IMR-90 (cell line): ENCODE measurements around the gene KBTBD4. TPM values are rescaled to one million over a fixed set of nuclear protein-coding genes. Genes with fewer than 3 reads are reported as not detected.
A peak's percentile ranks its signal among the peaks of the same experiment; 100 is the strongest.

Experiments
- ATAC-seq: fragments of 200-7000 bp; cut with Tn5 transposase; 2 replicates; pipeline ENCODE4 v1.9.1; 2020; ENCODE audit warnings: low read depth, mild to moderate bottlenecking, moderate library complexity
- BruUV-seq: library from RNA; stranded (reverse); fragments of 400-500 nt; replicated peaks from 2 replicates; lab custom pipeline; 2021; lab: Mats Ljungman, UMichigan
- CTCF ChIA-PET: fragments of 300-600 bp; formaldehyde crosslinking; extraction: SDS; loops from one replicate; lab custom pipeline; 2021; ENCODE audit warnings: antibody characterized with exemption; lab: Yijun Ruan, JAX
- POLR2A ChIA-PET: fragments of 300-600 bp; sonication (Branson Sonifier 250); formaldehyde crosslinking; loops from one replicate; lab custom pipeline; 2022; ENCODE audit warnings: antibody characterized with exemption; ENCODE audit not compliant: unreplicated experiment; lab: Charles Lee
- DNase-seq: peaks from one replicate; pipeline ENCODE4 v3.0.0; 2013
- H2AFZ ChIP-seq: replicated peaks from 2 replicates; pipeline ENCODE3; 2013; ENCODE audit warnings: low read length, mild to moderate bottlenecking; ENCODE audit not compliant: poor library complexity
- H2AK5ac ChIP-seq: 2 replicates; pipeline ENCODE4 v1.6.1; 2013; ENCODE audit warnings: low read depth, low read length, inconsistent platforms
- H2AK9ac ChIP-seq: replicated peaks from 2 replicates; pipeline ENCODE3; 2013; ENCODE audit warnings: mild to moderate bottlenecking, low read depth, low read length, moderate library complexity; ENCODE audit not compliant: poor library complexity
- H2BK120ac ChIP-seq: 2 replicates; pipeline ENCODE4 v1.6.1; 2013; ENCODE audit warnings: low read depth, low read length, inconsistent platforms
- H2BK15ac ChIP-seq: 3 replicates; pipeline ENCODE4 v1.6.1; 2013; ENCODE audit warnings: low read depth, low read length, inconsistent platforms
- H2BK20ac ChIP-seq: 2 replicates; pipeline ENCODE4 v1.6.1; 2013; ENCODE audit warnings: low read depth, mild to moderate bottlenecking, inconsistent platforms, low read length, moderate library complexity
- H2BK5ac ChIP-seq: 2 replicates; pipeline ENCODE4 v1.6.1; 2013; ENCODE audit warnings: mild to moderate bottlenecking, low read depth, low read length, inconsistent platforms; ENCODE audit not compliant: poor library complexity, severe bottlenecking
- H3K14ac ChIP-seq: replicated peaks from 2 replicates; pipeline ENCODE4 v1.6.1; 2013; ENCODE audit warnings: low read depth, low read length, inconsistent platforms
- H3K18ac ChIP-seq: 2 replicates; pipeline ENCODE4 v1.6.1; 2013; ENCODE audit warnings: low read depth, low read length, control low read depth
- H3K23ac ChIP-seq: 2 replicates; pipeline ENCODE4 v1.6.1; 2013; ENCODE audit warnings: low read depth, low read length, inconsistent platforms
- H3K27ac ChIP-seq: 2 replicates; pipeline ENCODE4 v1.5.1; 2013; ENCODE audit warnings: mild to moderate bottlenecking, control low read depth, low read length; ENCODE audit not compliant: insufficient read depth
- H3K27me3 ChIP-seq: 2 replicates; pipeline ENCODE4 v1.6.1; 2013; ENCODE audit warnings: low read length; ENCODE audit not compliant: control insufficient read depth, insufficient read depth
- H3K36me3 ChIP-seq: 2 replicates; pipeline ENCODE4 v1.6.1; 2013; ENCODE audit warnings: low read length, mixed read lengths; ENCODE audit not compliant: control insufficient read depth, insufficient read depth
- H3K4ac ChIP-seq: 2 replicates; pipeline ENCODE4 v1.6.1; 2013; ENCODE audit warnings: low read depth, low read length, inconsistent platforms
- H3K4me1 ChIP-seq: 2 replicates; pipeline ENCODE4 v1.6.1; 2013; ENCODE audit warnings: low read length, mixed read lengths; ENCODE audit not compliant: control insufficient read depth, insufficient read depth
- H3K4me2 ChIP-seq: 2 replicates; pipeline ENCODE4 v1.6.1; 2013; ENCODE audit warnings: low read depth, mild to moderate bottlenecking, control low read depth, low read length, moderate library complexity
- H3K4me3 ChIP-seq: 2 replicates; pipeline ENCODE4 v1.5.1; 2013; ENCODE audit warnings: low read depth, mild to moderate bottlenecking, control low read depth, low read length, moderate library complexity; ENCODE audit not compliant: insufficient read depth
- H3K56ac ChIP-seq: 2 replicates; pipeline ENCODE4 v1.6.1; 2013; ENCODE audit warnings: low read length, inconsistent platforms; ENCODE audit not compliant: insufficient read depth; ENCODE audit errors: extremely low read depth
- H3K79me1 ChIP-seq, 2 experiments: 2 replicates each; pipeline ENCODE4 v1.6.1; 2013; ENCODE audit warnings: low read length in 2 of 2, inconsistent platforms in 1 of 2, low read depth in 1 of 2
- H3K9ac ChIP-seq: 2 replicates; pipeline ENCODE4 v1.6.1; 2013; ENCODE audit warnings: low read depth, low read length, control low read depth
- H3K9me1 ChIP-seq: 2 replicates; pipeline ENCODE4 v1.6.1; 2013; ENCODE audit warnings: low read length, inconsistent platforms; ENCODE audit not compliant: insufficient read depth
- H3K9me3 ChIP-seq: 2 replicates; pipeline ENCODE4 v1.6.1; 2013; ENCODE audit warnings: low read length; ENCODE audit not compliant: control insufficient read depth, insufficient read depth
- H4K20me1 ChIP-seq: 2 replicates; pipeline ENCODE4 v1.6.1; 2013; ENCODE audit warnings: low read length, inconsistent platforms; ENCODE audit not compliant: insufficient read depth
- H4K5ac ChIP-seq: 2 replicates; pipeline ENCODE4 v1.6.1; 2013; ENCODE audit warnings: mild to moderate bottlenecking, low read depth, low read length, control low read depth
- H4K8ac ChIP-seq, 2 experiments: 2 replicates each; pipeline ENCODE4 v1.6.1; 2013; ENCODE audit warnings: low read depth in 2 of 2, low read length in 2 of 2, control low read depth in 1 of 2, inconsistent platforms in 1 of 2
- H4K91ac ChIP-seq: 2 replicates; pipeline ENCODE4 v1.6.1; 2013; ENCODE audit warnings: low read depth, low read length, inconsistent platforms; ENCODE audit not compliant: insufficient read depth
- CHD1 ChIP-seq: IDR thresholded peaks from 2 replicates; pipeline ENCODE4 v1.6.1; 2012; ENCODE audit warnings: low read depth, low read length, improper control_type of control experiment
- CTCF ChIP-seq: conservative IDR thresholded peaks from 2 replicates; pipeline ENCODE4 v1.5.1; 2012; ENCODE audit warnings: mild to moderate bottlenecking, low read depth, low read length, improper control_type of control experiment
- FOS ChIP-seq: fragments of 150-350 bp; IDR thresholded peaks from 2 replicates; pipeline ENCODE4 v1.6.1; 2016; ENCODE audit warnings: low read depth, low read length
- MAFK ChIP-seq: IDR thresholded peaks from 2 replicates; pipeline ENCODE4 v1.6.1; 2012; ENCODE audit warnings: low read depth, low read length, improper control_type of control experiment
- MAZ ChIP-seq: IDR thresholded peaks from 2 replicates; pipeline ENCODE4 v1.6.1; 2012; ENCODE audit warnings: low read depth, mild to moderate bottlenecking, low read length, improper control_type of control experiment, moderate library complexity, borderline replicate concordance
- MXI1 ChIP-seq: IDR thresholded peaks from 2 replicates; pipeline ENCODE4 v1.6.1; 2012; ENCODE audit warnings: low read depth, mild to moderate bottlenecking, low read length, moderate library complexity, borderline replicate concordance
- POLR2A ChIP-seq: IDR thresholded peaks from 2 replicates; pipeline ENCODE4 v1.6.1; 2012; ENCODE audit warnings: mild to moderate bottlenecking, low read depth, low read length
- RFX5 ChIP-seq: IDR thresholded peaks from 2 replicates; pipeline ENCODE4 v1.8.0; 2012; ENCODE audit warnings: low read depth, mild to moderate bottlenecking, low read length, moderate library complexity
- WGBS, 2 experiments: methylation state at CpG; one replicate each; pipeline versions ENCODE4 v1.1.5 to v1.1.7; 2013; ENCODE audit warnings: missing lambda C conversion rate in 2 of 2; ENCODE audit not compliant: insufficient read length in 1 of 2; ENCODE audit errors: extremely low coverage in 2 of 2; 5-methylcytosine and 5-hydroxymethylcytosine counted together
- dilution Hi-C: fragments of 300-500 bp; cut with HindIII; formaldehyde crosslinking; loops from one replicate; pipeline ENCODE4 v1.14.3; 2018; ENCODE audit warnings: low sequenced_read_pairs; ENCODE audit not compliant: unreplicated experiment
- in situ Hi-C: fragments of 300-500 bp; cut with MboI; formaldehyde crosslinking; loops from 3 replicates; pipeline ENCODE4 v1.14.3; 2019; ENCODE audit warnings: low sequenced_read_pairs, inconsistent platforms, mixed read lengths
- intact Hi-C: fragments of 100-400 bp; cut with micrococcal nuclease; formaldehyde crosslinking; loops from 2 replicates; pipeline ENCODE4 v1.10.0; 2022
- polyA plus RNA-seq, 3 experiments: library from polyadenylated mRNA; depleted of rRNA; stranded (reverse); fragments of >200 nt; gene quantifications; 2 replicates each; pipeline ENCODE4 v1.2.3, GENCODE V29; 2012; ENCODE audit warnings: low replicate concordance in 1 of 3
- total RNA-seq: library from RNA; depleted of rRNA; stranded (reverse); fragments of >200 nt; gene quantifications from 2 replicates; pipeline ENCODE4 v1.2.3, GENCODE V29; 2012
- TF ChIP-seq, protein P1 (sequence below): fragments of 150-350 bp; IDR thresholded peaks from 2 replicates; pipeline ENCODE4 v1.6.1; 2017; ENCODE audit warnings: mild to moderate bottlenecking, antibody characterized with exemption, low read length, low read depth

The KBTBD4 gene
- total and polyA plus RNA-seq, 2 of the 4 experiments (the other 2 are of a cell fraction): 14.9 to 41.6 TPM

GRCh38 chr11:47617417-47617809 is 38.6 kb upstream of the KBTBD4 start:
- POLR2A ChIA-PET: interaction anchor here (0.5 kb wide), 1 partner anchor 303 kb away, joined by 3 read pairs; no protein-coding TSS in a partner anchor
- H2BK5ac ChIP-seq: peak overlapping the region; percentile 73
- BruUV-seq: no TSS peak
- H3K27me3 ChIP-seq: no peaks in the 10 kb centered on the region
- no peak overlapping the region for H2BK120ac ChIP-seq
- dilution Hi-C loops: no loop called here
- no peak overlapping the region for H4K91ac ChIP-seq
- no CpG with 5 or more reads among the region's 3 CpGs for WGBS, 2 experiments
- CTCF ChIA-PET: interaction anchor here (0.9 to 1.6 kb wide), 7 partner anchors 10 to 244 kb away, joined by 3 to 9 read pairs (median 4); partner anchors contain the start of genes KBTBD4 and NDUFS3
- H3K36me3 ChIP-seq: peaks cover 7% of the 10 kb centered on the region
- no peak overlapping the region for H3K56ac ChIP-seq
- H3K4me2 ChIP-seq: peak overlapping the region; percentile 64
- intact Hi-C loops: loop anchor here (1.0 to 5.0 kb wide), 4 partner anchors 38 to 243 kb away; partner anchors contain the start of genes NDUFS3 and SLC39A13
- H3K23ac ChIP-seq: no peak overlapping the region
- H3K4ac ChIP-seq: no peak overlapping the region
- peaks cover 9% of the 10 kb centered on the region for H4K20me1 ChIP-seq
- no peaks in the 10 kb centered on the region for H3K9me3 ChIP-seq
- no peak overlapping the region for H3K27ac ChIP-seq
- no peak overlapping the region; a peak in 1 of 4 replicates for H4K8ac ChIP-seq
- H2AFZ ChIP-seq: no peak overlapping the region
- in situ Hi-C loops: loop anchor here (10.0 kb wide), 1 partner anchor 133 kb away; no protein-coding TSS in a partner anchor
- H3K18ac ChIP-seq: peak overlapping the region; percentile 51; the same call in 1 of the 2 replicates
- H2BK15ac ChIP-seq: no peak overlapping the region
- no peak overlapping the region for H3K4me3 ChIP-seq
- H2BK20ac ChIP-seq: no peak overlapping the region
- ATAC-seq: peak; percentile 70
- no peak overlapping the region for H3K9ac ChIP-seq
- no peak overlapping the region for H2AK5ac ChIP-seq
- no peak overlapping the region for H4K5ac ChIP-seq
- no peaks in the 10 kb centered on the region for H3K9me1 ChIP-seq
- no peak overlapping the region for H3K14ac ChIP-seq
- H2AK9ac ChIP-seq: no peak overlapping the region
- no peak for TF ChIP-seq CTCF
- no peak for TF ChIP-seq CHD1
- no peak for TF ChIP-seq RFX5
- peak; percentile 32; the same call in 1 of the 2 replicates for TF ChIP-seq MAFK
- TF ChIP-seq MAZ: no peak
- TF ChIP-seq, protein P1, sequence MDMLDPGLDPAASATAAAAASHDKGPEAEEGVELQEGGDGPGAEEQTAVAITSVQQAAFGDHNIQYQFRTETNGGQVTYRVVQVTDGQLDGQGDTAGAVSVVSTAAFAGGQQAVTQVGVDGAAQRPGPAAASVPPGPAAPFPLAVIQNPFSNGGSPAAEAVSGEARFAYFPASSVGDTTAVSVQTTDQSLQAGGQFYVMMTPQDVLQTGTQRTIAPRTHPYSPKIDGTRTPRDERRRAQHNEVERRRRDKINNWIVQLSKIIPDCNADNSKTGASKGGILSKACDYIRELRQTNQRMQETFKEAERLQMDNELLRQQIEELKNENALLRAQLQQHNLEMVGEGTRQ: no peak
- TF ChIP-seq MXI1: no peak
- no peak for TF ChIP-seq FOS
- TF ChIP-seq POLR2A: no peak
- peaks cover 4% of the 10 kb centered on the region for H3K4me1 ChIP-seq
- peak; percentile 85 for DNase-seq
- peaks cover 0 to 6% of the 10 kb centered on the region in 2 experiments; a peak in 1 of 4 replicates for H3K79me1 ChIP-seq
